Measurements from ENCODE around the gene ZNF219.
A peak's percentile ranks its signal among the peaks of the same experiment; 100 is the strongest.

Gene ZNF219

GRCh38 chr14:21106498-21107282 lies 8.2 kb upstream of the ZNF219 start:
- H3K4me2 ChIP-seq (ENCODE audit: insufficient read depth, low read length), result peak overlapping the region; percentile 25; the same call in 1 of the 2 replicates
- DNase-seq (peak; percentile 81), ATAC-seq (ENCODE audit: insufficient read depth, low read depth) (peak; percentile 25; the same call in 2 of the 3 replicates)
- no peak overlapping the region for H3K27ac ChIP-seq (ENCODE audit: low read length)
- TF ChIP-seq EZH2 (IDR thresholded peaks at IDR 0.05; ENCODE audit: borderline replicate concordance, low read depth, low read length, severe bottlenecking), result no peak
- TF ChIP-seq, protein P1, sequence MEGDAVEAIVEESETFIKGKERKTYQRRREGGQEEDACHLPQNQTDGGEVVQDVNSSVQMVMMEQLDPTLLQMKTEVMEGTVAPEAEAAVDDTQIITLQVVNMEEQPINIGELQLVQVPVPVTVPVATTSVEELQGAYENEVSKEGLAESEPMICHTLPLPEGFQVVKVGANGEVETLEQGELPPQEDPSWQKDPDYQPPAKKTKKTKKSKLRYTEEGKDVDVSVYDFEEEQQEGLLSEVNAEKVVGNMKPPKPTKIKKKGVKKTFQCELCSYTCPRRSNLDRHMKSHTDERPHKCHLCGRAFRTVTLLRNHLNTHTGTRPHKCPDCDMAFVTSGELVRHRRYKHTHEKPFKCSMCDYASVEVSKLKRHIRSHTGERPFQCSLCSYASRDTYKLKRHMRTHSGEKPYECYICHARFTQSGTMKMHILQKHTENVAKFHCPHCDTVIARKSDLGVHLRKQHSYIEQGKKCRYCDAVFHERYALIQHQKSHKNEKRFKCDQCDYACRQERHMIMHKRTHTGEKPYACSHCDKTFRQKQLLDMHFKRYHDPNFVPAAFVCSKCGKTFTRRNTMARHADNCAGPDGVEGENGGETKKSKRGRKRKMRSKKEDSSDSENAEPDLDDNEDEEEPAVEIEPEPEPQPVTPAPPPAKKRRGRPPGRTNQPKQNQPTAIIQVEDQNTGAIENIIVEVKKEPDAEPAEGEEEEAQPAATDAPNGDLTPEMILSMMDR (IDR thresholded peaks at IDR 0.05; ENCODE audit: borderline replicate concordance, extremely low read depth, low read length, poor library complexity, severe bottlenecking), result peak; percentile 93
- no peaks in the 10 kb centered on the region for H4K20me1 ChIP-seq (ENCODE audit: insufficient read depth, low read length)
- H3K9ac ChIP-seq (ENCODE audit: low read depth, low read length), result no peak overlapping the region
- no peak overlapping the region for H3K4me3 ChIP-seq (ENCODE audit: low read depth in 1 of 2, low read length in 2 of 2)
- H3K4me1 ChIP-seq (ENCODE audit: insufficient read depth, low read length), result peaks cover 33% of the 10 kb centered on the region
- H3K27me3 ChIP-seq (ENCODE audit: insufficient read depth, low read length, poor library complexity), result no peaks in the 10 kb centered on the region
- H2AFZ ChIP-seq (ENCODE audit: low read depth, low read length), result peak overlapping the region; percentile 56; the same call in 1 of the 2 replicates
- H3K9me3 ChIP-seq (ENCODE audit: insufficient read depth, low read length, severe bottlenecking), result no peaks in the 10 kb centered on the region
- no peaks in the 10 kb centered on the region for H3K36me3 ChIP-seq (ENCODE audit: insufficient read depth, low read length)
- peaks cover 22% of the 10 kb centered on the region for H3K79me2 ChIP-seq (ENCODE audit: insufficient read depth, low read length)

- H3K79me2 ChIP-seq (ENCODE audit: insufficient read depth, low read length), result peaks cover 25% of the 10 kb centered on the region
- no peaks in the 10 kb centered on the region for H3K27me3 ChIP-seq (ENCODE audit: insufficient read depth, low read length, poor library complexity)
- no peaks in the 10 kb centered on the region for H3K9me3 ChIP-seq (ENCODE audit: insufficient read depth, low read length, severe bottlenecking)
- no peak overlapping the region for H3K4me3 ChIP-seq (ENCODE audit: low read depth in 1 of 2, low read length in 2 of 2)
- 0 out of 2 replicates have a peak overlapping the region, but pooled peaks have one; percentile 56 for H2AFZ ChIP-seq (ENCODE audit: low read depth, low read length)
- H3K36me3 ChIP-seq (ENCODE audit: insufficient read depth, low read length), result no peaks in the 10 kb centered on the region
- ATAC-seq (ENCODE audit: insufficient read depth, low read depth) (no peak), DNase-seq (no peak)
- H3K4me2 ChIP-seq (ENCODE audit: insufficient read depth, low read length), result no peak overlapping the region
- TF ChIP-seq EZH2 (IDR thresholded peaks at IDR 0.05; ENCODE audit: borderline replicate concordance, low read depth, low read length, severe bottlenecking), result no peak
- TF ChIP-seq, protein P1 (IDR thresholded peaks at IDR 0.05; ENCODE audit: borderline replicate concordance, extremely low read depth, low read length, poor library complexity, severe bottlenecking), result no peak
- no peaks in the 10 kb centered on the region for H4K20me1 ChIP-seq (ENCODE audit: insufficient read depth, low read length)
- peaks cover 37% of the 10 kb centered on the region for H3K4me1 ChIP-seq (ENCODE audit: insufficient read depth, low read length)
- H3K9ac ChIP-seq (ENCODE audit: low read depth, low read length), result no peak overlapping the region
- no peak overlapping the region for H3K27ac ChIP-seq (ENCODE audit: low read length)
Observed at GRCh38 chr14:21106176-21106497, 7.7 kb upstream of the ZNF219 start.

GRCh38 chr14:21105095-21105494 lies 6.6 kb upstream of the ZNF219 start:
- Histone ChIP-seq H3K79me2 (ENCODE audit: insufficient read depth, low read length) (peaks cover 25% of the 10 kb centered on the region), H3K27ac (ENCODE audit: low read length) (peak overlapping the region; percentile 95), H3K4me2 (ENCODE audit: insufficient read depth, low read length) (peak overlapping the region; percentile 92), H4K20me1 (ENCODE audit: insufficient read depth, low read length) (no peaks in the 10 kb centered on the region), H3K9ac (ENCODE audit: low read depth, low read length) (peak overlapping the region; percentile 85), H3K36me3 (ENCODE audit: insufficient read depth, low read length) (no peaks in the 10 kb centered on the region), H3K4me3 (ENCODE audit: low read depth in 1 of 2, low read length in 2 of 2) (peak overlapping the region; percentile 44 to 77; a peak in 3 of 4 replicates), H2AFZ (ENCODE audit: low read depth, low read length) (no peak overlapping the region), H3K27me3 (ENCODE audit: insufficient read depth, low read length, poor library complexity) (no peaks in the 10 kb centered on the region), H3K9me3 (ENCODE audit: insufficient read depth, low read length, severe bottlenecking) (no peaks in the 10 kb centered on the region), H3K4me1 (ENCODE audit: insufficient read depth, low read length) (peaks cover 47% of the 10 kb centered on the region)
- ATAC-seq (ENCODE audit: insufficient read depth, low read depth), result no peak
- TF ChIP-seq EZH2 (IDR thresholded peaks at IDR 0.05; ENCODE audit: borderline replicate concordance, low read depth, low read length, severe bottlenecking), result no peak
- TF ChIP-seq, protein P1 (IDR thresholded peaks at IDR 0.05; ENCODE audit: borderline replicate concordance, extremely low read depth, low read length, poor library complexity, severe bottlenecking), result no peak
- no peak for DNase-seq
